GM12801 (cell line): ENCODE results near the gene CLDN18.

Experiments used
- CTCF ChIP-seq: IDR thresholded peaks from one replicate; pipeline ENCODE4 v1.5.1; 2011; ENCODE audit warnings: control low read depth; ENCODE audit not compliant: insufficient read length; ENCODE audit errors: extremely low read depth

CLDN18 gene

GRCh38 chr3:138036572-138036971, 26.6 kb downstream of the CLDN18 start:
- no peak for TF ChIP-seq CTCF

GRCh38 chr3:138038725-138039462, 28.9 kb downstream of the CLDN18 start:
- TF ChIP-seq CTCF, result no peak

DNA sequence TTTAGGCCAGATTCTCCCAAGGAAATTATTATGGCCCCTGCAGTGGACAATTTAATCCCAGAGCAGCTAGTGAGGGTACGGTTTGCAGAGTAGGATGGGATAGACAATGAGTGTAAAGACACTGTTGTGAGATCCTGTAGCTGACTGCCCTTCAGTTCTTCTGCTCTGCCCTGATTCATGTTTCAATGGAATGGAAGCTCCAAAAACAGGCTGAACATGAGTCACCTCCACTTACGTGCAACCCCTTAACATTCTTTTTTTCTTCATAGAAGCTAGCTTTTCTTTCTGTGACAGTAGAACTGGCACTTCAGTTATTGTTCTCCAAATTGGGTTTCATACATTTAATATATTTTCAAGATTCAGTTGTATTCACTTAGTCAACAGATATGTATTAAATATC, 32.1 kb downstream of the CLDN18 start:
- no peak for TF ChIP-seq CTCF

GRCh38 chr3:138043266-138044029, 33.5 kb downstream of the CLDN18 start:
- TF ChIP-seq CTCF, result no peak

DNA sequence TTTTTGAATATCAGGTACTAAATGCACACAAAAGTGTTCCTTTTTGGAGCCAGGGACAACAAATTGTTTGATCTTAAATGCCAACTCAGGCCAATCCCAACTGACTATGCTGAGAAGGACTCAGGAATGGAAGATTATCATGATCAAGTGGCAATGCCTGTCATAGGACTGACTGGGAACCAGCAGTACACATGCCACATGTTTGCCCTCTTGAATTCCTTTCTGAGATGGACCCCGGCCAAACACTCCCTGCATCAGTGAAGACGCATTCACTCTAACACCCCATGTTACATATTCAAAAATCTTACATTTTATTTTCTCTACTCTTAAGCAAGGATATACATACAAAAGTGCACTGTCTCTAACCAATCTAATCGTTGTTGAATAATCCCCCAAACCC, 36.1 kb downstream of the CLDN18 start:
- TF ChIP-seq CTCF, result no peak

DNA sequence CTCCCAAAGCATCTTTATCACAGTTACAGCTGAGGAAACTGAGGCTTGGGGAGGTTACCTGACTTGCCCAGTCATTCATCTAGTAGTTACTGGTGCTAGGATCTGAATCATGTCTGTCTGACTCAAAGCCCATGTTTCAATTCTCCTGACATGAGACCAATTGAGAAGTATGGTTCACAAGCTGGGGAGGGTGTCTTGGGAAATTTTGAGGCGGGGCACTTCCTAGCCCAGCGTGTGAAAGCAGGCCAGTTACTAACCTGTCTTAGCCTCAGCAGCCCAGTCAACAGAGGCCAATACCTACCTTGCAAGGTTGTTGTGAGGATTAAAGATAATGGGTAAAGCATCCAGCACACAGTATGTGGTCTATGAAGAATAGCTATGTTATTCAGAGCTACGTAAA, 37.0 kb downstream of the CLDN18 start:
- TF ChIP-seq CTCF, result no peak

- TF ChIP-seq CTCF, result no peak
Measured at GRCh38 chr3:138047596-138048158, 37.7 kb downstream of the CLDN18 start.
